ENCODE measurements around the gene SLC2A5.

Gene SLC2A5

GRCh38 chr1:9065213-9065751, 4.2 kb downstream of the SLC2A5 start:
- in situ Hi-C loops (cut with HindIII; ENCODE audit: low pct_ligation_motif_present, low sequenced_read_pairs): no loop called here
- no peak for TF ChIP-seq CTCF (IDR thresholded peaks at IDR 0.05; ENCODE audit: low read depth, low read length, missing control alignments)
- no peaks in the 10 kb centered on the region for H3K27me3 ChIP-seq (replicated peaks)
- no peak overlapping the region for H3K27ac ChIP-seq
- no peaks in the 10 kb centered on the region for H3K36me3 ChIP-seq (replicated peaks)
- no peak overlapping the region for H3K4me3 ChIP-seq (ENCODE audit: low read depth, low read length)
- DNase-seq: no peak

- no peak for TF ChIP-seq CTCF (IDR thresholded peaks at IDR 0.05; ENCODE audit: low read depth, low read length, missing control alignments)
- Histone ChIP-seq H3K36me3 (replicated peaks) (no peaks in the 10 kb centered on the region), H3K27ac (no peak overlapping the region), H3K27me3 (replicated peaks) (no peaks in the 10 kb centered on the region), H3K4me3 (ENCODE audit: low read depth, low read length) (no peak overlapping the region)
- DNase-seq: no peak
- in situ Hi-C loops (cut with HindIII; ENCODE audit: low pct_ligation_motif_present, low sequenced_read_pairs): no loop called here
Observed at GRCh38 chr1:9062846-9063245, 6.6 kb downstream of the SLC2A5 start.

- no peak for TF ChIP-seq CTCF (IDR thresholded peaks at IDR 0.05; ENCODE audit: low read depth, low read length, missing control alignments)
- no peak overlapping the region for H3K4me3 ChIP-seq (ENCODE audit: low read depth, low read length)
- DNase-seq: peak; percentile 18
- H3K36me3 ChIP-seq (replicated peaks): no peaks in the 10 kb centered on the region
- in situ Hi-C loops (cut with HindIII; ENCODE audit: low pct_ligation_motif_present, low sequenced_read_pairs): no loop called here
- no peak overlapping the region for H3K27ac ChIP-seq
- H3K27me3 ChIP-seq (replicated peaks): no peaks in the 10 kb centered on the region
Observed at GRCh38 chr1:9062021-9062471, 7.4 kb downstream of the SLC2A5 start.

- Histone ChIP-seq H3K27ac (no peak overlapping the region), H3K4me3 (ENCODE audit: low read depth, low read length) (no peak overlapping the region), H3K27me3 (replicated peaks) (no peaks in the 10 kb centered on the region), H3K36me3 (replicated peaks) (no peaks in the 10 kb centered on the region)
- in situ Hi-C loops (cut with HindIII; ENCODE audit: low pct_ligation_motif_present, low sequenced_read_pairs): no loop called here
- no peak for DNase-seq
- TF ChIP-seq CTCF (IDR thresholded peaks at IDR 0.05; ENCODE audit: low read depth, low read length, missing control alignments): no peak
Observed at GRCh38 chr1:9061252-9061960, 8.0 kb downstream of the SLC2A5 start.

GRCh38 chr1:9059891-9060744, 9.3 kb downstream of the SLC2A5 start:
- no peak for DNase-seq
- Histone ChIP-seq H3K27me3 (replicated peaks) (no peaks in the 10 kb centered on the region), H3K36me3 (replicated peaks) (no peaks in the 10 kb centered on the region), H3K4me3 (ENCODE audit: low read depth, low read length) (no peak overlapping the region), H3K27ac (no peak overlapping the region)
- TF ChIP-seq CTCF (IDR thresholded peaks at IDR 0.05; ENCODE audit: low read depth, low read length, missing control alignments): no peak
- in situ Hi-C loops (cut with HindIII; ENCODE audit: low pct_ligation_motif_present, low sequenced_read_pairs): no loop called here

Measured in brain microvascular endothelial cell (primary cell).